ENCODE data around the gene MYH7.
"Not testable (repeated sequence)": the region's sequence is repeated elsewhere in the genome, so short reads cannot be mapped to it uniquely, and the experiment has no call there.

MYH7 gene

DNA sequence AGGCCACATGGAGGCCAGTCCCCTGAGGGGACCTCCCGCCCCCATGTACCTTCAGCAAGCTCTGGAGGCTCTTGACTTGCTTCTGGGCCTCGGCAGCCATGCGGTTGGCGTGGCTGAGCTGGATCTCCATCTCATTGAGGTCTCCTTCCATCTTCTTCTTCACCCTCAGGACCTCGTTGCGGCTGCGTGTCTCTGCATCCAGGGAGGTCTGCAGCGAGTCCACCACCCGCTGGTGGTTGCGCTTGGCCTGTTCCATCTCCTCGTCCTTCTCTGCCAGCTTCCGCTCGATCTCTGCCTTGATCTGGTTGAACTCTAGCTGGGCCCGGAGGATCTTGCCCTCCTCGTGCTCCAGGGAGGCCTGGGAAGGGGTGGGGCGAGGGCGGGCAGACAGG is 49.2 kb downstream of the MYH7 start:
- DNase-seq (ENCODE audit: low spot score) = not testable (repeated sequence)

DNA sequence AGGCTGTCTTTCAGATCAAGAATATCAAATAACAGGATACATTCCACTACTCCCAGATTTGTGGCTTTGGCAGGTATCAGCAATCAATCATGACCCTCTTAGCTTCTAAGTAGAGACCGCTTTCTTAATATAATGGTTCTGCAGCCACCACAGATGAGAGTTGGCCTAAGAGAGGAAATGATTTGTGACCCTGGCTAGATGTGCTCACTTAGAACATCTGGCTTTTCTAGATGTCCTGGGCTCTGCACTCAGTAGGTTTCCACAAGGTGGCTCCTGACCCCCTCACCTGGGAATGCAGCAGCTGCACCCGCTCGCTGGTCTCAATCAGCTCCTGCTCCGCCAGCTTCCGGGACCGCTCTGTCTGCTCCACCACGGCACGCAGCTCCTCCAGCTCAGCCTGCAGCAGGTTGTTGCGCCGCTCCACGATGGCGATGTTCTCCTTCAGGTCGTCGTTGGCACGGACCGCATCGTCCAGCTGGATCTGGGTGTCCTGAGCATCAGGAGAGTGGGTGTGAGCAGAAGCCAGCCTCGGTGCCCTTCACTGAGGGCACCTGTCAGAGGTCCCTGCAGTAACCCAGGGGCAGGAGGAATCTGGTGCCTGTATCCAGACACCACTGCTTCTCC is 49.7 kb downstream of the MYH7 start:
- DNase-seq (ENCODE audit: low spot score) = no peak

DNA sequence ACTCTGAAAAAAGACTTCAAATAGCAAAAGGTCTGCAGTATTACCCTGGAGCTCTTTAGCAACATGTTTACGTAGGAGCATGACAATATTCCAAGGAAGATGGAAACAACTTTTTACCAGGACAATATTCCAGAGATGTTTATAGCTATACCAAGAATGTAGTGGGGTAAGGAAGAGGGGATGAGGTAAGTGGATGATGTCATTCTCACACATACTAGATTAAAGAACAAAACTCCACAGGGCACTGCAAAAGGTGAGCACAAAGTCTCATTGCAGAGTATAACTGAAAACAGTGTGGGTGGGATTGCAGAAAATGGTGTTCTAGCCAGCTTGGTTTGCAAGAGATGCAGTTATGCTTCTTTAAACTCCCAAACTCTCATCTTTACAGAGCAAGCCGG is 50.2 kb downstream of the MYH7 start:
- no peak for DNase-seq (ENCODE audit: low spot score)

DNA sequence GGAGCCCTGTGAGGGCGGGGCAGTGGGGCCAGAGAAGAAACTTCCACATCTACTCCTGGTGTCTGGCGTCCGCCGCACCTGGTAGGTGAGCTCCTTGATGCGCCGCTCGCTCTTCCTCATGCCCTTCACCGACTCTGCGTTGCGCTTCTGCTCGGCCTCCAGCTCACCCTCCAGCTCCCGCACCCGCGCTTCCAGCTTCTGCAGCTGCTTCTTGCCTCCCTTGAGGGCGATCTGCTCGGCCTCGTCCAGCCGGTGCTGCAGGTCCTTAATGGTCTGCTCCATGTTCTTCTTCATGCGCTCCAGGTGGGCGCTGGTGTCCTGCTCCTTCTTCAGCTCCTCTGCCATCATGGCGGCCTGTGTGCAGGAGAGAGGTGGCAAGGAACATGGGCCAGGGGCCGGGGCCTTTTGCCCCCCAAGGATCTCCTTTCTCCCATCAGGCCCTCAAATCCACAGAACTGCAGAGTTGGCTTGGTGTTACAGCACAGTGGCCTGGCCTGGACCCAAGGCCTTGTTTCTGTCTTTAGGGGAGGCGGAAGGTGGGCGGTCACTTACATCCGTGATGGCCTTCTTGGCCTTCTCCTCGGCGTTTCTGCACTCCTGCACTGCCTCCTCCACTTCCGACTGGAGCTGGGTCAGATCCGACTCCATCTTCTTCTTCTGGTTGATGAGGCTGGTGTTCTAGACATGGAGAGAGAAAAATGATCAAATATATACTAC is 50.9 kb downstream of the MYH7 start:
- DNase-seq (ENCODE audit: low spot score) = no peak

DNA sequence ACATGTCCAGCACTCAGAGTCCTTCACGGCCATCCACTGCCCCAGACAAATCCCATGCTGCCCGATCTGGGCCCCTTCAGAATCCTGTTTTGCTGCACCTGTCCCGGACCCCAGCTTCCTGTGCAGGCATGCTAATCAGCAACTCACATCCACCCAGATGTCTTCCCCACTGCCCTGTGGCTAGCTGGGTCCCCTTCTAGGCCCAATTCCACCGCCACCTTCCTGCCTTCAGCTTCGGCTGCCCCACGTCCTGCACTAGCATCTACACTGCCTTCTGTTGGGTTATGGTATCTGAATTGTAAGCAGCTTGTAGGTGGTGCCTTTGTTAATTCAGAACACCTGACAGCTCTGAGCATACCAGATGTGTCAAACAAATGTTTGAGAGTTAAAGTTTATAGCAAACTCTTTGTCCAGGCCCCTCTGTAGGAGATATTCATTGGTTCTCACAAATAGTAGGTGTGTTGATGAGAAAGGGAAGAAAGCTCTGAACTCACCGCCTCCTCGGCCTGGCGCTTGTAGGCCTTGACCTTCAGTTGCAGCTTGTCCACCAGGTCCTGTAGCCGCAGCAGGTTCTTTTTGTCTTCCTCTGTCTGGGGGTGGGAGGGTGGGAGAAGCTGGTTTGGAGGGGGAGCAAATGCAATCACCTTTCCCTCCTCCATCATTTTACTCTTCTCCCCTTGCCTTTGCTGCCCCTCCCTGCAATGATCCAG is 52.6 kb downstream of the MYH7 start:
- DNase-seq (ENCODE audit: low spot score) = no peak

DNA sequence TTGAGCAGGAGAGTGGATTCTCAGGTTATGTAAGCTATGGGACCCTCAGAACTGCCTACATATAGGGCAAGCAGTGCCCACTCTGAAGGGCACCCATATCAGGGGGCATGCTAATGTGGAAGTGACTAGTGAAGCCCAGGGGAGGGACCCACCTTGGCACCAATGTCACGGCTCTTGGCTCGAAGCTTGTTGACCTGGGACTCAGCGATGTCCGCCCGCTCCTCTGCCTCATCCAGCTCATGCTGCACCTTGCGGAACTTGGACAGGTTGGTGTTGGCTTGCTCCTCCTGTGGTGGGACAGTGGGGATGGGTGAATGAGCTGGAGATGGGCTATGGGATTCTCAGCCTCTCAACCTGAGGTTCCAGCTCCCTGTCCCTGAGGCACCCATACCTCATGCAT is 53.2 kb downstream of the MYH7 start:
- no peak for DNase-seq (ENCODE audit: low spot score)

DNA sequence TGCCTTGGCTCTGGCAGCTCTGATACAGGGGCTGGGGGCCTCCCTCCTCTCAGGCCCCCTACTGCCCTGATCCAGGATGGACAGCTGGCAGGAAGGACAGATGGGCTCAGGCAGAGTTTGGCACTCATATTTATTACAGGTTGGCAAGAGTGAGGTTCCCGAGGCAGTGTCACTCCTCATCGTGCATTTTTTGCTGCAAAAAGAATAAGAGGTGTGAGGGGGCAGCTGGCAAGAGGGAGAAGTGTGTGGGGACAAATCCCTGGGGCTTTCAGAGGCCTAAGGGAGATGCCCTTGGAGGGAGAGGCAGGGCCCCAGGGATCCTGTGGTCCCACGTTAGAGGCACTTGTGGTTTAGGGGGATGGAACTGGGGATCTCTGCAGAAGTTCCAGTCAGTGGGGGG is 53.6 kb downstream of the MYH7 start:
- no peak for DNase-seq (ENCODE audit: low spot score)

DNA sequence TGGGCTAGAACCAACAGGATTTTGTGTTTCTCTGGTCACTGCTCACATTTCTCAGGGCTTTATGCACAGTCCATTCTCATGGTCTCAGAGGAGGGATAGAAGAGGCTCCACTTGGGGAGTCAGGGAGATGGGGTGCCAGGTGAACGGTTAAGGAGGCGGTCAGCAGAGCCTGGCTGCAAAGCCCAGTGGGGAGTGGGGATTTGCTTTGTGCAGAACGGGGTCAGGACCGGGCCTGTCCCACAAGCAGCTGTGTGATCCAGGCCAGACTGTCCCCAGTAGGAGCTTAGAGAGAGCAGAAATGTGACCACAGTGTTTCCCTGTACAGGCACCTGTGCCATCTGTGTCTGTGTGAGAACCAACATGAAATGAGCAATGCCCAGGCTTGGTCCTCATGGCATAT is 54.5 kb downstream of the MYH7 start:
- DNase-seq (ENCODE audit: low spot score) = no peak

DNA sequence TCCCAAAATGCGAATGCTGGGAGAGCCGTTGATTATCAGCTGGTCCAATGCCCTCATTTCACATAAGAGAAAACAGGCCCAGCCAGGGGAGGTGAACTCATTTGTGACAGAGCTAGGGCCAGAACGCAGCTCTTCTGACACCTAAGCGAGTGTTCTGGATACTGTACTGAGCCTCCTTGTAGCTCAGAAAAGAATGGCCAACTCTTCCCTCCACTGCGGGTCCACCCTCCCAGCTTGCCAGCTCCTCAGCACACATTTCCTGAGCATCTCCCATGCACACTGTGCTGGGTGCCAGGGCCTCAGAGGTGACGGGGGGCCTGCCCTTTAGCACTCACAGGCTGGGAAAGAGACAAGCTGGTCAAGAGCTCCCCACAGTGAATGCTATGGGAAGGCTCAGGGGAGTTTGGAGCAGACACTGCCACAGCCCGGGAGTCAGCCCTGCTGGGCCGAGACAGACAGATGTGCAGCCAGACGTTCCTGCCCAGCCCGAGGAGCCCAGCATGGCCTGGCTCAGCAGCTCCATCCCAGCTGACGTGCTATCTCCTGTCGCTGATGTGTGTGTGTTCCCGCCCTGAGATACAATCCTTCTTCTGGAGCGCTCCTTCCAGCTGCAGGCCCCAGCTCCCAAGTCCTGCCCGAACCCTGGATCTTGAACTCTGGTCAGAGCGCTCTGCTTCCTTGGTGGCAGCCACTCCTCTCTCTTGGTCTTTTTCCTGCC is 55.1 kb downstream of the MYH7 start:
- no peak for DNase-seq (ENCODE audit: low spot score)

DNA sequence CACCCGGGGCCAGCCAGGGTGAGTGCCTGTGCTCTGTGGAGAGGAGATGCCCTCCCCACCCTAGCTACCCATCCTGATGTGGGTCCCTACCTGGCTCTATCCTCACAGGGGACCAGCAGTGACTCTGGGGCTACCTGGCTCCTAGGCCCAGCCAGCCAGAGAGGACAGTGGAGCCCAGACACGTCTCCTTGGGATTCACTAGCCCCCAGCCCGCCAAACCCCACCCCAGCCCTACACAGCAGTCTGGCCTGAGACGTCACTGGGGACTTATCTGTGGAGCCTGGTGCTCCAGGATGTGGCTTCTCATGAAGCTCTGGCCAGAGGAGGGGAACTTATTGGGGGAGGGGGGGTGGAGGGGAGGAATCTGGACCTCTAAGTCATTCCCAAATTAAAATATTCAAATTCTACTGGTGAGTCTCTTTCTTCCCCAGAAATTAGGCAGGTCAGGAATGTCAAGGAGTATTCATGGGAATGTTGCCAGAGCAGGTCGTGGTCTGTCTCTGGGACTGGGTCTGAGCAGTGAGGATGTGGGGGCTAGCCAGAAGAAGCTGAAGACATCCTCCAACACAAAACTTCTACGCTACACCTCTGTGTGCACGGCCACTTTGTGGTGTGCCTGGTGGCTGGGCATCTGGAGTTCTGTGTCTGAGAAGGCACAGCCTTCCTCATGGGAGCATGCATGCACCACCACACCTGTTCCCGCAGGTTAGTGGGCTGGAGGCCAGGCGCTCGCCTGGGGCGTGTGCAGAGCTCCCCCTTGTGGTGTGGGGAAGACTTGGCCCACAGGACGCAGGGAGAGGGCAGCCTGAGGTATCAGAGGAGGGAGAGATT is 55.9 kb downstream of the MYH7 start:
- peak; percentile 71 for DNase-seq (ENCODE audit: low spot score)

DNA sequence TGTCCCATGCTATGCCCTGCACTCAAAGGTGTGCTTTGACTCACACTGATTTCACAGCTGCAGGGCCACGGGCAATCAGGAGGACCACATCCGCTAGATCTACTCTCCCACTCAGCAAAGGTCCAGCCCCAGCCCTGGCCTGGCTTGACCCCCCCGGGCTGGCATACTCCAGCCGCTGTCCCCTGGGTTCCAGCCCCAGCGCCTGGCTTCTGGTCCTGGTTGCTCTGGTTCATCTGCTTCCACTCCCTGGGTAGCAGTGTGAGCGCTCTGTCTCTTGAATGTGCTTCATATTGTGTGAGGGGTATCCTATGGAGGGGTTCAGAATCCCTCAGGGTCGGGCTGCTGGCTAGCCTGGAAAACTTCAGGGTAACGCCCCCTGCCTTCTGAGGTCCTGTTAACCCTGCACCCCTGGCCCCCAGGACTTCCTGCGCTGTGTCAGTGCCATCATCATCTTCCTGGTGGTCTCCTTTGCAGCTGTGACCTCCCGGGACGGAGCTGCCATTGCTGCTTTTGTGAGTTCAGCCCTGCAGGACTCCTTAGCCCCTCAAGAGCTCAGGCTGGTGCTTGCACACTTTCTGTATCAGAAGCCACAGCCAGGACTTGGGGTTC is 56.7 kb downstream of the MYH7 start:
- no peak for DNase-seq (ENCODE audit: low spot score)

DNA sequence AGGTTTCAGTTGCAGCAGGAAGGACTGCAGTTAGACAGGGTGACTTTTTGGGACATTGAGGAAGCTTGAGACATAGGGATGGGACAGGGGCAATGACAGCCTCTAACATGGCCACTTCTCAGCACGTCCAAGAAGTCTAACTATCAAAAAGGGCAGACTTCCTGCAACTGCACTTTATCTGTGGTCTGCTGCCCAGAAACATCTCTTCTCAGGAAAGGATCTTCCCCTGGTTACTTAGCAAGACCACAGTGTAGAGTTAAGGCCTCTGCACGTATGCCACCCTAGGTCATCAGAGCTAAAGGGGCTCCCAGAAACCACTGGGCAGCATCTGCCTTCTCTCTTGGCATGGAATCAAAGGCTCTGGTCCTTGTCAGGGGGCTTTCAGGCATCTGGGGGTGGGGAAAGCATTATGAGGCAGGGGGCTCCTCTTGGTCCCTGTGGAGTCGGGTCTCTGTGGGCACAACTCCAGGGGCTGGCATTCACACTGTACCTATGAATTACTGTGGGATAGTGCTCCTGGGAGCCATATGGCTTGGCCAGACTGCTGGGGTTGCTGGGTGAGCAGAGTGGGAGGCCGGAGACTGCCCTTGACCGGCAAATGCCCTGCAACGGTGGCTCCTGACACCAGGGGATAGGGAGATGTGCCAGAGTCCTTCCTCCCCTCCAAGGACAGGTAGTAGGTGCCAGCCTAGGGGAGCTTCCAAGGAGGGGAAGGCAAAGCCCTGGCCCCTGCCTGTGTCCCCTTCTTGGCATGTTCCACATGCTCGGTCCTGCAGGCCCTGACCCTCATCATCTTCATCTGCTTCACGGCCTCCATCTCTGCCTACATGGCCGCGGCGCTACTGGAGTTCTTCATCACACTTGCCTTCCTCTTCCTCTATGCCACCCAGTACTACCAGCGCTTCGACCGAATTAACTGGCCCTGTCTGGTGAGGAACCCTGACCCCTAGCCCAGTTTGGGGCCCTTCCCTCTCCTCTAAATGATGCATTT is 57.6 kb downstream of the MYH7 start:
- DNase-seq (ENCODE audit: low spot score) = no peak

DNA sequence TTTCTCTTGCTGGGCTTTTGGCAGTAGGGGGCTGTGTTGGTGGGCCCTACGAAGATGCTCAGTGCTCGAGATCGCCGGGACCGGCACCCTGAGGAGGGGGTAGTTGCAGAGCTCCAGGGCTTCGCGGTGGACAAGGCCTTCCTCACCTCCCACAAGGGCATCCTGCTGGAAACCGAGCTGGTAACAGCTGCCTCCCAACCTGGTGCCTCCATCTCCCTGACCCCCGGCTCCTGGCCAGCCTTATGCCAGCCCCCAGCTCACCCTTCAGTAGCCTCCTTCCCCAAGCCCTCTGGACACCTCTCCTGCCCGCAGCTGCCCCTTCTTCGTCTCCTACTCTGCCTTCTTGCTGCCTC is 58.3 kb downstream of the MYH7 start:
- DNase-seq (ENCODE audit: low spot score) = no peak

DNA sequence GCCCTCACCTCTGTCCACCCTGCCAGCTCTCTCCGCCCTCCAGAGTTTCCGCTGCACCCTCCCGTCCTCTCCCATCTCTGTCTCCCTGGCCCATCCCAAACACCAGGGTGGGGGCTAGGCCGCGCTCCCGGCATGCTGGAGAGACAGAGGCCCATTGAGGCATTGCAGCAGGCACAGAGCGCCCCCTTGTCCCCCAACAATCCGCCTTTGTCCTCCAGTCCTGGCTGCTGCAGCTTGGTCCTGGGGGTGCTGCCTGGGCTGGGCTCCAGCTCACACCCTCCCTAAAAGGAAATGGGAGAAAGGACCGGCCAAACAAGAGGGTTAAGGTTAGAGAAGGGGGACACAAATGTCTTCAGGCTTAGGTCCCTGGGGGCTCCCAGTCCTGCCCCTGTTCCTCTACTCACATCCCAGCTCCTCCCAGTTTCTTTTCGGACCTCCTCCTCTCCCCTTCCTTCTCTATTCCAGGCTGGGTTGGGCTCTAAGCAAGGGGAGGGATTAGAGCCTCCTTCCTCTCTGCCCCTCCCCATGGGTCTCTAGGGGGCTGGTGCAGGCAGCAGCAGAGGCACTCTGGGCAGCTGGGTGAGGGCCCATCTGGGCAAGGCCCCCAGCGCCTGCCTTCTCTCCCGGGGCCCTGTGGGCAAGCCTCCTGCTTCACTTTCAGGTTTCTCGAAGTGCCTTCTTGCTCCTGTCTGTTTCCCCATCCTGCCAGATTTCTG is 58.8 kb downstream of the MYH7 start, which contains the start of gene CMTM5:
TSS of gene CMTM5 (plus strand) at position 565 of the 716 bp plus-strand sequence. CDS start 206 bp downstream, outside the sequence.
- no peak for DNase-seq (ENCODE audit: low spot score)

DNA sequence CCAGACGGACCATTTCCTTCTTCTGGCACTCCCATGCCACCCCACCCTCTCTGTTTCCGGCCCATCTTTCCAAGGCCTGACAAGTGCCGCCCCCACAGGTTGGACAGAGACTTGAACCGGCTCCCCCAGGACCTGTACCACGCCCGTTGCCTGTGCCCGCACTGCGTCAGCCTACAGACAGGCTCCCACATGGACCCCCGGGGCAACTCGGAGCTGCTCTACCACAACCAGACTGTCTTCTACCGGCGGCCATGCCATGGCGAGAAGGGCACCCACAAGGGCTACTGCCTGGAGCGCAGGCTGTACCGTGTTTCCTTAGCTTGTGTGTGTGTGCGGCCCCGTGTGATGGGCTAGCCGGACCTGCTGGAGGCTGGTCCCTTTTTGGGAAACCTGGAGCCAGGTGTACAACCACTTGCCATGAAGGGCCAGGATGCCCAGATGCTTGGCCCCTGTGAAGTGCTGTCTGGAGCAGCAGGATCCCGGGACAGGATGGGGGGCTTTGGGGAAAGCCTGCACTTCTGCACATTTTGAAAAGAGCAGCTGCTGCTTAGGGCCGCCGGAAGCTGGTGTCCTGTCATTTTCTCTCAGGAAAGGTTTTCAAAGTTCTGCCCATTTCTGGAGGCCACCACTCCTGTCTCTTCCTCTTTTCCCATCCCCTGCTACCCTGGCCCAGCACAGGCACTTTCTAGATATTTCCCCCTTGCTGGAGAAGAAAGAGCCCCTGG is 59.8 kb downstream of the MYH7 start:
- no peak for DNase-seq (ENCODE audit: low spot score)

DNA sequence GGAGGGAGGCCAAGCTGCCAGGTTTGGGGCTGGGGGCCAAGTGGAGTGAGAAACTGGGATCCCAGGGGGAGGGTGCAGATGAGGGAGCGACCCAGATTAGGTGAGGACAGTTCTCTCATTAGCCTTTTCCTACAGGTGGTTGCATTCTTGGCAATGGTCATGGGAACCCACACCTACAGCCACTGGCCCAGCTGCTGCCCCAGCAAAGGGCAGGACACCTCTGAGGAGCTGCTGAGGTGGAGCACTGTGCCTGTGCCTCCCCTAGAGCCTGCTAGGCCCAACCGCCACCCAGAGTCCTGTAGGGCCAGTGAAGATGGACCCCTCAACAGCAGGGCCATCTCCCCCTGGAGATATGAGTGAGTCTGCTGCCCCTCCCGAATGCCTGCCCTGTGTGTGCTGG is 62.4 kb downstream of the MYH7 start:
- DNase-seq (ENCODE audit: low spot score) = no peak

DNA sequence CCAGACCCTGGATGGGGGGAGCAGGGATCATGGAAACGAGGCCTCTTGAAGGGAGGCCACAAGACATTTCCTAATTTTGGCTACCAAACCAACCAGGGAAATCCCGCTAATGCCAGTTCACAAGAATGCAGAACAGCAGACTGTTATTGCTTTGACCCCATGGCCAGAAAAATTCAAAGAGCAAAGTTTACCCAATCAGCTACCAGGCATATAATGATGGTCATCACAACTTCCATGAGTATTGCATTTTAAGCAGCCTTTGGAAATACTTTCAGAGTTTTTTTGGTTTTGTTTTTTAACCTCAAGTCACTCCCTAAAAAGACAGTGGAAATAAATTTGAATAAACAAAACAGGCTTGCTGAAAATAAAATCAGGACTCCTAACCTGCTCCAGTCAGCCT is 63.0 kb downstream of the MYH7 start, which contains the start of gene IL25:
TSS of gene IL25 (plus strand) at position 301 of the 400 bp plus-strand sequence.
- no peak for DNase-seq (ENCODE audit: low spot score)

DNA sequence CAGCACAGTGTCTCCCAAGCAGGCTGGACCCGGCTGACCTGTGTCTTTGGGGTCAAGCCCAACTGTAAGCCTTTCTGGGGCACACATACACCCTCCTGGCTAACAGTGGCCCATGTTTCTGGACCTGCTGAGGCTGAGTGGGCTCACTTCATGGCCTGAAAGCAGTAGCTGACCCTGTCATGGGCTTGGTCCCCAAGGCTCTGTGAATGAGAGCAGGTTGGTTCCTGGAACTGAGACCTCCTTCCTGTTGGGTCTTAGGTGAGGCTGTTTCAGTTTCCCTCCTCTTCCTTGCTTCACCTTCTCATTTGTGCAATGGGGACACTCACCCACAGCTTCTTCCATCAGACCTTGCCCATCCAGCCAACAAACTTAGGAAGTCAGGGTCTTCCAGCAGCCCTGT is 63.6 kb downstream of the MYH7 start:
- DNase-seq (ENCODE audit: low spot score) = no peak

DNA sequence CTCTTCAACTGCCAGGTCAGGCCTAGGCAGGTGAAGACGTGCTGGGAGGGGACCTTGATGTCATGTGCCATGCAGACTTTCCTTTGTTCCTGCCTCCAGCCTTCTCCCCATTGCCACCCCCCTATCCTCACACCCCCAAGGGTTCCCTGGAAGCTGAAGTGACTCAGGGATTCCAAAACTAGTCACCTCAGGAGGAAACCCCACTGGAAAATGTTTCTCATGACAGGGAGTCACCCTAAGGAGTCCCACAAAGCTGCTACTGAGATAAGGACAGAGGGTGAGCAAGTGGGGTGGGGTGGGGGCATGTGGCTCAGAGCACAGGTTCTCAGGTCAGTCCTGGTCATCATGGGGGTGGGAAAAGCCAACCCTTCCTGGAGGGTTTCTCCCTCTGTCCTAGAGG is 65.2 kb downstream of the MYH7 start:
- DNase-seq (ENCODE audit: low spot score) = no peak

Measured in hematopoietic multipotent progenitor cell treated with erythropoietin and hydrocortisone succinate and interleukin-3 and kit ligand, for 15 days (in vitro differentiated cells).